Measurements from ENCODE around the gene GABBR2. TPM values are rescaled to one million over a fixed set of nuclear protein-coding genes. Genes with fewer than 3 reads are reported as not detected.

The GABBR2 gene
- total RNA-seq, 1 experiment from 2014 or later = 0.33 TPM

GRCh38 chr9:98329281-98329680 is 379.5 kb downstream of the GABBR2 start:
- DNase-seq = no peak
- H3K9me3 Mint-ChIP-seq (ENCODE audit: low read depth, unreplicated experiment) = no peaks in the 10 kb centered on the region
- no TSS peak for BruUV-seq (replicated peaks)
- H3K4me3 Mint-ChIP-seq (ENCODE audit: low read depth, unreplicated experiment) = no peak overlapping the region
- peaks cover 8% of the 10 kb centered on the region for H3K4me1 Mint-ChIP-seq (ENCODE audit: low read depth, unreplicated experiment)
- CTCF ChIA-PET = no interaction called here
- peaks cover 27% of the 10 kb centered on the region for H3K27me3 Mint-ChIP-seq (ENCODE audit: unreplicated experiment)
- no peaks in the 10 kb centered on the region for H3K36me3 Mint-ChIP-seq (ENCODE audit: insufficient read depth, unreplicated experiment)
- intact Hi-C loops (cut with micrococcal nuclease; ENCODE audit: unreplicated experiment) = no loop called here
- H3K27ac Mint-ChIP-seq (ENCODE audit: unreplicated experiment) = no peak overlapping the region
- TF ChIP-seq CTCF (IDR thresholded peaks at IDR 0.05; ENCODE audit: unreplicated experiment) = no peak

GRCh38 chr9:98328770-98329169 is 380.0 kb downstream of the GABBR2 start:
- CTCF ChIA-PET = no interaction called here
- no TSS peak for BruUV-seq (replicated peaks)
- Mint-ChIP-seq H3K9me3 (ENCODE audit: low read depth, unreplicated experiment) (no peaks in the 10 kb centered on the region), H3K27me3 (ENCODE audit: unreplicated experiment) (peaks cover 27% of the 10 kb centered on the region), H3K4me1 (ENCODE audit: low read depth, unreplicated experiment) (peaks cover 8% of the 10 kb centered on the region), H3K4me3 (ENCODE audit: low read depth, unreplicated experiment) (no peak overlapping the region), H3K36me3 (ENCODE audit: insufficient read depth, unreplicated experiment) (no peaks in the 10 kb centered on the region), H3K27ac (ENCODE audit: unreplicated experiment) (no peak overlapping the region)
- no peak for TF ChIP-seq CTCF (IDR thresholded peaks at IDR 0.05; ENCODE audit: unreplicated experiment)
- intact Hi-C loops (cut with micrococcal nuclease; ENCODE audit: unreplicated experiment) = no loop called here
- DNase-seq = no peak

GRCh38 chr9:98328141-98328540 is 380.6 kb downstream of the GABBR2 start:
- no TSS peak for BruUV-seq (replicated peaks)
- Mint-ChIP-seq H3K9me3 (ENCODE audit: low read depth, unreplicated experiment) (no peaks in the 10 kb centered on the region), H3K4me1 (ENCODE audit: low read depth, unreplicated experiment) (peaks cover 8% of the 10 kb centered on the region)

GRCh38 chr9:98327249-98327561 is 381.5 kb downstream of the GABBR2 start:
- CTCF ChIA-PET = no interaction called here
- Mint-ChIP-seq H3K27me3 (ENCODE audit: unreplicated experiment) (peaks cover 32% of the 10 kb centered on the region), H3K36me3 (ENCODE audit: insufficient read depth, unreplicated experiment) (no peaks in the 10 kb centered on the region), H3K4me1 (ENCODE audit: low read depth, unreplicated experiment) (peaks cover 8% of the 10 kb centered on the region), H3K4me3 (ENCODE audit: low read depth, unreplicated experiment) (no peak overlapping the region), H3K27ac (ENCODE audit: unreplicated experiment) (no peak overlapping the region), H3K9me3 (ENCODE audit: low read depth, unreplicated experiment) (no peaks in the 10 kb centered on the region)
- no TSS peak for BruUV-seq (replicated peaks)
- no peak for TF ChIP-seq CTCF (IDR thresholded peaks at IDR 0.05; ENCODE audit: unreplicated experiment)
- intact Hi-C loops (cut with micrococcal nuclease; ENCODE audit: unreplicated experiment) = no loop called here
- DNase-seq = no peak

More at GRCh38 chr9:98328141-98328540, 380.6 kb downstream of the GABBR2 start:
- CTCF ChIA-PET = no interaction called here
- no peak for TF ChIP-seq CTCF (IDR thresholded peaks at IDR 0.05; ENCODE audit: unreplicated experiment)
- Mint-ChIP-seq H3K27ac (ENCODE audit: unreplicated experiment) (no peak overlapping the region), H3K36me3 (ENCODE audit: insufficient read depth, unreplicated experiment) (no peaks in the 10 kb centered on the region), H3K4me3 (ENCODE audit: low read depth, unreplicated experiment) (no peak overlapping the region), H3K27me3 (ENCODE audit: unreplicated experiment) (peaks cover 27% of the 10 kb centered on the region)
- intact Hi-C loops (cut with micrococcal nuclease; ENCODE audit: unreplicated experiment) = no loop called here
- no peak for DNase-seq
